GM13977 (cell line): Measurements from ENCODE around the gene U2SURP.

Experiments
- DNase-seq: peaks from one replicate; pipeline ENCODE4 v3.0.0; 2012; ENCODE audit warnings: low spot score
- CTCF ChIP-seq: IDR thresholded peaks from 2 replicates; pipeline ENCODE4 v1.5.1; 2012; ENCODE audit warnings: mild to moderate bottlenecking, control low read depth; ENCODE audit not compliant: insufficient read depth; ENCODE audit errors: extremely low read depth, missing control alignments
- in situ Hi-C: fragments of 300-500 bp; cut with MboI; formaldehyde crosslinking; loops from one replicate; pipeline ENCODE4 v1.12.0; 2022; ENCODE audit warnings: low sequenced_read_pairs, low pct_unique_long_range_greater_than_20kb, mixed read lengths, inconsistent platforms; ENCODE audit not compliant: unreplicated experiment

U2SURP gene

GRCh38 chr3:143001369-143002082 lies at the start of gene U2SURP:
Gene U2SURP (plus strand): TSS chr3:143001570. CDS start chr3:143001629, 59 bp downstream.
- in situ Hi-C loops, result no loop called here
- peak; percentile 92 for DNase-seq
- TF ChIP-seq CTCF, result no peak

GRCh38 chr3:142951794-142952193 lies 49.6 kb upstream of the U2SURP start:
- DNase-seq, result no peak
- in situ Hi-C loops, result no loop called here
- no peak for TF ChIP-seq CTCF

- in situ Hi-C loops, result no loop called here
- TF ChIP-seq CTCF, result no peak
- no peak for DNase-seq
These were observed 48.8 kb upstream of the U2SURP start for GRCh38 chr3:142952272-142953193.

- DNase-seq, result no peak
- in situ Hi-C loops, result no loop called here
- TF ChIP-seq CTCF, result no peak
These were observed 47.9 kb upstream of the U2SURP start for GRCh38 chr3:142953443-142953842.

- in situ Hi-C loops, result no loop called here
- TF ChIP-seq CTCF, result no peak
- DNase-seq, result no peak
These were observed 42.7 kb upstream of the U2SURP start for GRCh38 chr3:142958707-142959106.

GRCh38 chr3:142960322-142960850 lies 41.0 kb upstream of the U2SURP start:
- no peak for TF ChIP-seq CTCF
- DNase-seq, result no peak
- in situ Hi-C loops, result no loop called here
